ENCODE measurements around the gene GSTM4. TPM values are rescaled to one million over a fixed set of nuclear protein-coding genes. Genes with fewer than 3 reads are reported as not detected.
A peak's percentile ranks its signal among the peaks of the same experiment; 100 is the strongest.

Gene GSTM4
- total RNA-seq, 1 donor: 13.8 TPM

DNA sequence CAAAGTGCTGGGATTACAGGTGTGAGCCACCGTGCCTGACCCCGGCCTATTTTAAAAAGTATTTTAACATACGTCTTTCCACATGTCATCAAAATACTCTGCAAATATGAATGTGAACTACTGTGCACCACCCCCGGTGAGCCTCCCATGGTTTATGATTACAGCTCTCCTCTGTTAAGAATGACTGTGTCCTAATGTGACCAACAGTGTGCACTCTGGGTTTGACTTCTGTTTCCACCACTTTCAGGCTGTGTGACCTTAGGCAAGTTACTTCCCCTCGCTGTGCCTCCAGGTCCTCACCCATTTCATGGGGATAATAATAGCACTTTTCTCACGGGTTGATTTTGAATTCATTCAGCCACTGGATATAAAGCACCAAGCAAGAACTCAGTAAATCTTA lies 21.6 kb upstream of the GSTM4 start:
- H3K9me3 ChIP-seq (ENCODE audit: low read depth, low read length): no peaks in the 10 kb centered on the region
- no peak for DNase-seq (ENCODE audit: insufficient read length, low spot score, missing footprints)
- no peak overlapping the region for H3K4me3 ChIP-seq (ENCODE audit: insufficient read depth, low read length)
- H3K4me2 ChIP-seq (ENCODE audit: insufficient read depth, low read length): no peak overlapping the region
- no peaks in the 10 kb centered on the region for H3K27me3 ChIP-seq (ENCODE audit: insufficient read depth, low read length)
- no peaks in the 10 kb centered on the region for H3K79me2 ChIP-seq (ENCODE audit: insufficient read depth, low read length)
- H4K20me1 ChIP-seq (ENCODE audit: insufficient read depth, low read length): peaks cover 12% of the 10 kb centered on the region
- H2AFZ ChIP-seq (ENCODE audit: low read length): no peak overlapping the region
- peaks cover 34% of the 10 kb centered on the region for H3K36me3 ChIP-seq (ENCODE audit: insufficient read depth, low read length)
- peaks cover 12% of the 10 kb centered on the region for H3K4me1 ChIP-seq (ENCODE audit: insufficient read depth, low read length)
- TF ChIP-seq CTCF (IDR thresholded peaks at IDR 0.05; ENCODE audit: extremely low read depth, low read depth, low read length): no peak
- no peak overlapping the region for H3K27ac ChIP-seq (ENCODE audit: low read depth, low read length)

DNA sequence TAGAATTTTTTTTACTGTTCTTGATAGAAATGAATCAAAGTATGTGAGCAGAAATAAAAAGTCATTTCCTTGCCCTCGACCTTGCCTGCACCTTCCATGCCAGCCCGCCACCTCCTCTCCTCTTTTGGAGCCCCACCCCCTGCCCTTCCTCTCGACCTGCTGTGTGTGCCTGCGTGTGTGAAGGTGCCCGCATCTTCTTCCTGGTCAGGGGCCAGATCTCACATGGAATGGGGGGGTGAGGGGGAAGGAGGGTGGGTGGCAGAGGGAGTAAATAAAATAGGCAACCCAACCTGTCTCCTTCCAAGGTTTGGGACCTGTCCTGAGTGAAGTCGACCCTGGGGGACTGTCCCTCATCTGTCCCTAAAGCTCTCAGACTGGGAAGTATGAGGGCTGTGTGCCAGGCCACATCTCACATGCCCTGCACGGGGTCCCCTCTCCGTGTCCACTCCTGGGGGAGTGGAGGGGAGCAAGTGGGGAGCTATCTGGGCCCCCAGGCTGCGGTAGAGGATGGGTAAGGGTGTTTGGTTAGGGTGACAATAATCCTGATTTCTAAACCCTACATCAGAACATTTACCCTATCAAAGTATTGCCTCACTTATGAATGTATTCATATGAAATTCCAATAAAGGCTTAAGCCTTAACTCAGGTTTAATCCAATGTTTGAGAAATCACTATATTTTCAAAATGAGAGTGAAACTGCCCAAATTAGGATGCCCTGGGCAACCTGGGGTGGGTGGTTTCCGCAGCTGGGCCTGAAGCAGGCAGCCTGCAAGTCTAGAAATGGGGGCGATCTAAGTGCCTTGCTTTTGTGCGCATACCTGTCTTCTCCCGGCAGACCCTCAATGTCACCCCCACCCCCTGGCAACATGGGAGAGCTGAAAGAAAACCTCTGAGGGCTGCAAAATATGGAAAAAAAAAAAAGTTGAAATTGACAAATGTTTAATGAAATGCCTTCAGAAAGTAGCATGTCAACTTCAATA lies 20.8 kb upstream of the GSTM4 start:
- no peak overlapping the region for H3K27ac ChIP-seq (ENCODE audit: low read depth, low read length)
- peaks cover 7% of the 10 kb centered on the region for H4K20me1 ChIP-seq (ENCODE audit: insufficient read depth, low read length)
- no peaks in the 10 kb centered on the region for H3K27me3 ChIP-seq (ENCODE audit: insufficient read depth, low read length)
- H3K4me1 ChIP-seq (ENCODE audit: insufficient read depth, low read length): peaks cover 12% of the 10 kb centered on the region
- H3K4me3 ChIP-seq (ENCODE audit: insufficient read depth, low read length): no peak overlapping the region
- H3K4me2 ChIP-seq (ENCODE audit: insufficient read depth, low read length): no peak overlapping the region
- H2AFZ ChIP-seq (ENCODE audit: low read length): no peak overlapping the region
- H3K36me3 ChIP-seq (ENCODE audit: insufficient read depth, low read length): peaks cover 26% of the 10 kb centered on the region
- TF ChIP-seq CTCF (IDR thresholded peaks at IDR 0.05; ENCODE audit: extremely low read depth, low read depth, low read length): no peak
- no peak for DNase-seq (ENCODE audit: insufficient read length, low spot score, missing footprints)
- H3K79me2 ChIP-seq (ENCODE audit: insufficient read depth, low read length): no peaks in the 10 kb centered on the region
- no peaks in the 10 kb centered on the region for H3K9me3 ChIP-seq (ENCODE audit: low read depth, low read length)

GRCh38 chr1:109635862-109636200 lies 20.1 kb upstream of the GSTM4 start:
- no peak for TF ChIP-seq CTCF (IDR thresholded peaks at IDR 0.05; ENCODE audit: extremely low read depth, low read depth, low read length)
- no peak for DNase-seq (ENCODE audit: insufficient read length, low spot score, missing footprints)
- Histone ChIP-seq H3K36me3 (ENCODE audit: insufficient read depth, low read length) (peaks cover 22% of the 10 kb centered on the region), H2AFZ (ENCODE audit: low read length) (no peak overlapping the region), H3K9me3 (ENCODE audit: low read depth, low read length) (no peaks in the 10 kb centered on the region), H3K4me2 (ENCODE audit: insufficient read depth, low read length) (peak overlapping the region; percentile 2), H3K27ac (ENCODE audit: low read depth, low read length) (peak overlapping the region; percentile 18), H3K4me3 (ENCODE audit: insufficient read depth, low read length) (no peak overlapping the region), H4K20me1 (ENCODE audit: insufficient read depth, low read length) (peaks cover 7% of the 10 kb centered on the region), H3K79me2 (ENCODE audit: insufficient read depth, low read length) (no peaks in the 10 kb centered on the region), H3K4me1 (ENCODE audit: insufficient read depth, low read length) (peaks cover 12% of the 10 kb centered on the region), H3K27me3 (ENCODE audit: insufficient read depth, low read length) (no peaks in the 10 kb centered on the region)

DNA sequence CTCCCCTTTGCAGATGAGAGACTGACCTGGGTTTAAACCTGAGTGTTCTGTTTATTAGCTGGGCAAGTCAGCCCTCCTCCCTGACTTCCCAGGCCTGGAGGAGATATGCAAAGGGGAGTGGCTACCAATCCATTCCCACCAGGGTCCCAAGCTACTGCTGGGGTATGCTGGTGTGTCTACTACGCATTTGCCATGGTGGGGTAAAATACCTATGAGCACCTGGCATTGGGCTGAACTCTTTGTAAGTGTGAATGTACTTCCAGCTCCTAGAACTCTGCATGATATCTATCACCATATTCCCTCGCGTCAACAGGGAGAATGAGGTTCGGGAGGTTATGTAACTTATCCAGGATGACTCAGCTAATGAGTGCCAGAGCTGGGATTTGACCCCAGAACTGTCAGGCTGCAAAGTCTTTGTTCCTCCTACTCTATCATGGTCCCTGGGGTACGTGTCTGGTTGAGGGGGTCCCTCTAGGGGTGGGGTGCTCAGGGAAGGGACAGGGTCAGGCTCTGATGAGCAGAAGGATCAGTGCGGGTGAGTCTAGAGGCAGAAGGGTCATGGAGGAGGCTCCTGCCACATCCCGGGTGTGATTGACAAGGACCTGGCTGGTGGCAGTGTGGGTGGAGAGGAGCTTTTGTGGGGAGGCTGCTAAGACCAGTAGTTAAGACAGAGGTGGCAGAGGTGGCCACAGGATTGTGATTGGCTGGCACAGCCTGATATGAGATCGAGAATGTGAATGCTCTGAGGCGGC lies 19.5 kb upstream of the GSTM4 start:
- H3K79me2 ChIP-seq (ENCODE audit: insufficient read depth, low read length): no peaks in the 10 kb centered on the region
- peak; percentile 93 for DNase-seq (ENCODE audit: insufficient read length, low spot score, missing footprints)
- H3K4me3 ChIP-seq (ENCODE audit: insufficient read depth, low read length): no peak overlapping the region
- H3K27ac ChIP-seq (ENCODE audit: low read depth, low read length): peak overlapping the region; percentile 18
- H3K36me3 ChIP-seq (ENCODE audit: insufficient read depth, low read length): peaks cover 16% of the 10 kb centered on the region
- H4K20me1 ChIP-seq (ENCODE audit: insufficient read depth, low read length): peaks cover 5% of the 10 kb centered on the region
- H2AFZ ChIP-seq (ENCODE audit: low read length): no peak overlapping the region
- peak overlapping the region; percentile 49 for H3K4me2 ChIP-seq (ENCODE audit: insufficient read depth, low read length)
- H3K9me3 ChIP-seq (ENCODE audit: low read depth, low read length): no peaks in the 10 kb centered on the region
- H3K27me3 ChIP-seq (ENCODE audit: insufficient read depth, low read length): no peaks in the 10 kb centered on the region
- TF ChIP-seq CTCF (IDR thresholded peaks at IDR 0.05; ENCODE audit: extremely low read depth, low read depth, low read length): no peak
- H3K4me1 ChIP-seq (ENCODE audit: insufficient read depth, low read length): peaks cover 12% of the 10 kb centered on the region
